ENCODE data around the gene CCK.

CCK gene

DNA sequence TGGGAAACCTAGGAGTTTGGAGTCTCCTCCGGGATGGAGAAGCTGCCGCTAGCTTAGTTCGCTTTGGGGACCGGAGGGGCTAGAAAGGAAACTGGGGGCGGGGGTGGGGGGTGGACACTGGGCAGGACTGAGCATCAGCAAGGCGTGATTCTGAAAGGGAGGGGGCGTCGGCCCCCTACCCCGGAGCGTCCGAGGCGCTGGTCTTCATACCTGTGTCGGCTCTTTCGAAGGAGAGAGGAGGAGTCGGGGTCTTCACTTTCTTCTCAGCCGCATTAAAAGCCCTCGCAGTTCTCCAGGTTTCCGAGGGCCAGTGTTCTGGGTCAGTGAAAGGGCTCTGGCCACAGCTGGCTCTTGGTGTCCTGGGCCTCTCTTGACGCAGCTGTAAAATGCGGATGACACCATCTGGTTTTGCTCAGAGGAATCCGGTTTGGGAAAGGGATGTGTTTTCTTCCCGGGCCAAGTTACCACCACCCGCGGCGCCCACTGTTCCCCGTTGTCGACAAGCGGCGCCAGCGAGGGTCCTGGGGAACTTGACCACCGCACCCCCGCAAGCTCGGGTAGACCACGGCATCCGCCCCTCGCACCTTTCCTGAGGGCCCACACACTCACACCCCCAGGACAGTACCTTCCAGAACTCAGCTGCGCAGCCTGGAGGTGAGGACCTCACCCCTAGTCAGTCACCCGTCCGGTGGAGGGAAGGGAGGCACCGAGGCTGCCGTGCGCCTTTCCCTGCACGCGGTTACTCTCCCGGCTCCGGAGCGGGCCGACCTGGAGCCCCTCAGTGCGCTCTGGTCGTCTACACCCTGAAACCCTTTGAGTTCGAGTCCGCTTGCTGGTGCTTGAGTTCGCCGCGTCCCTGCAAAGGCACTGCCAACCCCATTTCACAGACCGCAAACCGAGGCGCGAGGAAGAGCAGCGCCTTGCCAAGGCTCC, 660 bp downstream of the CCK start:
- DNase-seq, result no peak

DNA sequence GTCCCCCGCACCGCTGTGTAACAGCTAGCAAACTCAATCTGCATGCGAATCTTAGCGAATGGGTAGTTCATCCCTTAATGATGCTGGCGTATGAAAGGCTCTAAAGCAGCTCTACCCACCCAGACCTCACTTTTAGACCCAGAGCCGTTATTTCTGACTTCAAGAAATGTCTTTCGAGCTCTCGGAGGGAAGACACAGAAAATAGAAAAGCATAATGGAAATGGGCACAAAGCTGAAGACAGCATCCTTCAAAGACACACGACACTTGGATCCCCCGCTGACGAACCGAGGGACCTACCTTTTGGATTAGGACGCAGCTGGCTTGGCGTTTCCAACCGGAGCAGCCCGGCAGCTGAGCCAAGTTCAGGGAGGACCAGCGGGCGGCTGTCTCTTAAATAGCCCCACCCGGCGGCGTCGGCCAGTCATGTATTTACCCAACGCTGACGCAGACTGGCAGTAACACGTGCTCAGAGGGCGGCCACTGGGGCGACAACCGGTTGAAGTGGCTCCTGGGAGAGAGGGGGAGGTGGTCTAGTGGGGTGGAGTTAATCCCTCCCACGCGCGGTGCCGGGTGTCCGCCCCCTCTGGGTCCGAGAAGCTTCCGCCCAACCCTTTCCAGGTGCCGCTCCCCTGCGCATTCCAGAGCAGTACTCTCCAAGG, 1.5 kb downstream of the CCK start:
- DNase-seq, result no peak

DNA sequence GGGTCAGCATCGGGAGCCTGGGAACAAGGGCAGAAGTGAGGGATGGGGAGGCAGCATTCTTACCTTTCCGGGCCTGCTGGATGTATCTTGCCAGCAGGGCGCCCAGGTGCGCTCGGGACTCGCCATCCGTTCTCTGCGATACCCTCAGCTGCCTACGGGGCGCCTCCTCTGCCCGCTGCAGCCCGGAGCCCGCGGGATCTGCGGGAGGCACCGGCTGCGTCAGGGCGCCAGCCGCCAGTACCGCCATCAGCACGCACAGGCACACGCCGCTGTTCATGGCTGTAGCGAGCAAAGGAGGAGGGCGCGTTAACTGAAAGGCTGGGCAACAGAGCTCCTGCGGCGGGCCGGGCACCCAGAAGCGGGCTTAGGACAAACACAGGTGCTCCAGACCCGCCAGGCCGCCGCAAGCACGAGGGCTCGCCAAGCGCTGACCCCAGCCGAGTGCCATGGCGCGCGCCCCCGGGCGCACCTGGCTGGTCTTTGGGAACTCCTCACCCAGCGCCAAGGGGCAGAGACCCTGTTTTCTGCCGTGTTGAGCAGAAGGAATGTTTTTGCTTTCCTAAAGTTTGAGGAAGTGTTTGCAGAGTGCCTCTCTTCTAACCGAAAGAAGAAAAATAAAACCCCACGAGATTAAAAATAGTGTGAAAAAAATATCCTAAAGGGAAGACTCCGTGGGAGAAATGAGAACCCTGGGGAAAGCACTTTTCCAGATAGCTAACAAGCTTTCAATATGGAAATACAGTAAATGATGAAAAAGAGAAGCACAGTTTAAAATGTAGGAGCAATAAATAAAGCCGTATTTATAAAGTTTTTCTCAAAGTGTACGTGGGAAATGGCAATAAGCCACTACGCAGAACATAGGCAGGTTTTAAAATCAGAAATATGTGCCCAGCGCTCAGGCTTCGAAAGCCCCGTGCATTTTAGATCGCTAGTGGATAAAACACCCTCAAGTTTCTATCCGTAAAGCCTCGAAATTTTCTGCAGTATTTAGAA, 2.3 kb downstream of the CCK start:
- no peak for DNase-seq

- DNase-seq, result no peak
Observed at GRCh38 chr3:42262525-42262924, 3.5 kb downstream of the CCK start.

GRCh38 chr3:42257007-42257406, 9.0 kb downstream of the CCK start:
- DNase-seq, result no peak

GRCh38 chr3:42256135-42256819, 9.7 kb downstream of the CCK start:
- no peak for DNase-seq

DNA sequence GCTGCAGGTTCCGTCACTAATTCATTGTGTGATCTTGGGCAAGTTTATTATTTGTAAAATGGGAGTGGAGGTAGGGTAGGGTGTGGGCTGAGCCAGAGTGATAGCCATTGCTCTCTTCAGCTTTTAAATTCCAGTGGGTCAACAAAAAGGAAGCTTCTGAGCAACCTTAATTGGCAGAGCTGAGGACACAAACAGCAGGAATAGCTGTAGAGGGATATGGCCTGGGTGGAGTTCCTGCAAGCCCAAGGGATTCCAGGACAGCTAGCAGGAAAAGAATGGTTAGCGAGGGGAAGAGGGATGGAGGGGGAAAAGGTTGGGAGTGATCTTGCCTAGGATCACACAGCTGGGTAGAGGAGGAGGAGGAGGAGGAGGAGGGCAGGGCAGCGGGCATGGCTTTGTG, 11.4 kb downstream of the CCK start:
- DNase-seq, result no peak

- no peak for DNase-seq
Observed at GRCh38 chr3:42250761-42251160, 15.2 kb downstream of the CCK start.

DNA sequence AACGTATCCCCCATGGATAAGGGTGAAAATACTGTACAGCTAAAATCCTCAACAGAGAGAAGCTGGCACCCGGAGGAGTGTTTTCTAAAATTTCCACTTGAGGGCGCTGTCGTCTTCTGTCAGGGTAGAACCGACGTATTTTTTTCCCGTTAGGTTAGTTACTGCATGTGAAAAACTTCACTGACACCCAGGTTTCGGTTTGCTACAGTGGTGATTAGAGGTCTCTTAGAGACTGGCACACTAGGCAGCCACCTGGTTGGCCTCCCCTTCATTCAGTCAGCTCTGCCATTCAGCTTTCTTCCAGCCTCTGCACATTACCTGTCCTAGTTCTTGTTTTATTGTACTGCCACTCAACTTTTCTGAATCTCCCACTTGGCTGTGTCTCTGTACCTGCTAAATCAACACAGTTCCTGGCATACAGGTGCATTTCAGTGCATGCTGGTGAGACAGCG, 18.4 kb downstream of the CCK start:
- DNase-seq, result peak; percentile 47 to 51

- DNase-seq, result no peak
Observed at GRCh38 chr3:42246091-42246490, 19.9 kb downstream of the CCK start.

- DNase-seq, result no peak
Observed at GRCh38 chr3:42236611-42237010, 29.4 kb downstream of the CCK start.

GRCh38 chr3:42235532-42235931, 30.5 kb downstream of the CCK start:
- DNase-seq, result no peak

GRCh38 chr3:42230860-42231259, 35.1 kb downstream of the CCK start:
- no peak for DNase-seq

- no peak for DNase-seq
Observed at GRCh38 chr3:42229942-42230688, 35.9 kb downstream of the CCK start.

GRCh38 chr3:42229266-42229941, 36.6 kb downstream of the CCK start:
- no peak for DNase-seq

DNA sequence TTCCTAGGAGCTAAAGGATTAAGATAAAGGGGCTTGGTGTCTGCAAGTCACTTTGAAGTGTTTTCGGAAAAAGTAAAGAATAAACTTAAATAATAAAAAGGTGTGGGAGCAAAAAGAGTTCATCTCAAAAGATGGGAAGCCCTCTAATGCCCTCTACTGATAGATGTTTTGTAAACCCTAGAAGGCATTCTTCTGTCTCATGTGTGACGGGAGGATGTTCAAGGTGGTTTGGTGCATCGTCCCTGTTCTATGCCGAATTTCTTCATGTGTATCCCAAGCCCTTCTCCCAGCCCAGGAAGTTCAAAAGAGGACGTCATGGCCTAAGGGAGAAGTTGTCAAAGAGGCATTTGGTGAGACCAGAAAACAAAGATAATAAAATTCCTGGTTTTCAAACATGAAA, 37.2 kb downstream of the CCK start:
- no peak for DNase-seq

DNA sequence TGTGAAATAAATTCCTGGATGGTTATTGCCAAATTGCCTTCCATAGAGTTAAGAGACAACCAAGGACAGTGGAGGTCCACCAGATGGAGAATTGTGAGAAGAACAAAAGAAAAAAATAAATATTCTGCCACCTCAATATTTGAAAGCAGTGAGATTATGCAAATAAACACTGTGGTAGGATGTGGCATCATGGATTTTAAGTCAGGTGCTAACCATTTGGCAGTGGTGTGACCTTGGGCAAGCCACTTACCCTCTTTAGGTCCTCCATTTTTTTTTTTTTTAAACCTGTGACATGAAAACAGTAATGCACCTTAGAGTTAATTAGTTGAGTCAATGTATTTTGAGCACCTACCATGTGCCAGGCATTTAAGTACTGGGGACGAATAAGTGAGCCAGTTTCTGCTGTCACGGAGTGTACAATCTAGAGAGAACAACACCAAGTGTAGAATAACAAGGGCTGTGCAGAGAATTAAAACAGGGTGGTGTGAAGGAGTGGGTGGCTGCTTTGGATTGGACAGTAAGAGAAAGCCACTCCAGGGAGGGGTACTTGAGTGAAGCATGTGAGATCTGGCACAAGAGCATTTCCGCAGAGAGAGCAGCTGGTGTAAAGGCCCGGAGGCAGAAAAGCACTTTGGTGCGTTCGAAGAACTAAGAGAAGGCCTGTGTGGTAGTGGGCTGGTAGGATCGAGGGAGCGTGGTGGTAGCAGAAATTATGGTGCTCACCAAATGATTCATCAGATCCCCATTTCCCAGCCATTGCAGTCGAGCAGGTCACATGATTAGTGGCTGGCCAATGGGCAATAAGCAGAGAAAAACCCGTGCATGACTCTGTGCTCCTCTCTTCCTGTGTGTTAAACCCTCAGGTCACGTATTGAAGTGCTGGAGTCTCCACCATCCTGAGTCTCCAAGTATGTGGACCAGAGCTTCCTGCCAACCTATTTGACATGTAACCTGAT, 39.2 kb downstream of the CCK start:
- no peak for DNase-seq

GRCh38 chr3:42225486-42226363, 40.3 kb downstream of the CCK start:
- no peak for DNase-seq

All from activated CD4-positive, alpha-beta T cell treated with anti-CD3 and anti-CD28 coated beads, Interleukin-2, amount 50 U/mL, for 4 hours (primary cell).